IgD-negative memory B cell (primary cell): ENCODE data around the gene RREB1. TPM values are rescaled to one million over a fixed set of nuclear protein-coding genes. Genes with fewer than 3 reads are reported as not detected.
"Not testable (repeated sequence)": the region's sequence is repeated elsewhere in the genome, so short reads cannot be mapped to it uniquely, and the experiment has no call there.

Source experiments
- H3K27ac Mint-ChIP-seq, 3 donors: one replicate each; pipeline ENCODE4 v1.8.0; 2020 to 2022; ENCODE audit warnings: mild to moderate bottlenecking in 3 of 3, mixed read lengths in 3 of 3, moderate library complexity in 1 of 3
- H3K27me3 Mint-ChIP-seq: one replicate; pipeline ENCODE4 v1.8.0; 2021; ENCODE audit warnings: mixed read lengths
- H3K36me3 Mint-ChIP-seq: one replicate; pipeline ENCODE4 v1.8.0; 2020; ENCODE audit warnings: mild to moderate bottlenecking, mixed read lengths
- H3K4me1 Mint-ChIP-seq, 3 donors: one replicate each; pipeline ENCODE4 v1.8.0; 2020 to 2022; ENCODE audit warnings: mixed read lengths in 3 of 3, mild to moderate bottlenecking in 1 of 3
- H3K4me3 Mint-ChIP-seq, 4 donors: one replicate each; pipeline ENCODE4 v1.8.0; 2020 to 2022; ENCODE audit warnings: mild to moderate bottlenecking in 4 of 4, mixed read lengths in 4 of 4, moderate library complexity in 3 of 4
- H3K9me3 Mint-ChIP-seq, 3 donors: one replicate each; pipeline ENCODE4 v1.8.0; 2020 to 2021; ENCODE audit warnings: mixed read lengths in 3 of 3, mild to moderate bottlenecking in 1 of 3
- polyA plus RNA-seq: library from polyadenylated mRNA; unstranded; fragments of 300-500 nt; fragmentation: Illumina TruSeq; gene quantifications from one replicate; pipeline ENCODE4 v1.2.3, GENCODE V29; 2021

RREB1 gene
- polyA plus RNA-seq, 1 donor from 2014 or later, result 6.1 TPM

GRCh38 chr6:7267466-7268091 is 159.8 kb downstream of the RREB1 start:
- Mint-ChIP-seq H3K4me1 (no peaks in the 10 kb centered on the region), H3K27me3 (peaks cover 6% of the 10 kb centered on the region), H3K27ac (no peak overlapping the region), H3K36me3 (no peaks in the 10 kb centered on the region), H3K4me3 (no peak overlapping the region), H3K9me3 (peaks cover 0 to 1% (median 0%) of the 10 kb centered on the region in 3 donors)

GRCh38 chr6:7268362-7268761 is 160.6 kb downstream of the RREB1 start:
- H3K4me1 Mint-ChIP-seq, result no peaks in the 10 kb centered on the region
- H3K27ac Mint-ChIP-seq, result no peak overlapping the region
- peaks cover 0 to 1% (median 0%) of the 10 kb centered on the region in 3 donors for H3K9me3 Mint-ChIP-seq
- H3K4me3 Mint-ChIP-seq, result no peak overlapping the region
- H3K36me3 Mint-ChIP-seq, result no peaks in the 10 kb centered on the region
- peaks cover 6% of the 10 kb centered on the region for H3K27me3 Mint-ChIP-seq

GRCh38 chr6:7268816-7269555 is 161.2 kb downstream of the RREB1 start:
- peaks cover 6% of the 10 kb centered on the region for H3K27me3 Mint-ChIP-seq
- H3K4me3 Mint-ChIP-seq, result no peak overlapping the region
- peaks cover 0 to 1% (median 0%) of the 10 kb centered on the region in 3 donors for H3K9me3 Mint-ChIP-seq
- no peaks in the 10 kb centered on the region for H3K36me3 Mint-ChIP-seq
- H3K4me1 Mint-ChIP-seq, result peaks cover 0 to 2% (median 0%) of the 10 kb centered on the region in 3 donors
- H3K27ac Mint-ChIP-seq, result no peak overlapping the region

GRCh38 chr6:7269816-7270215 is 162.1 kb downstream of the RREB1 start:
- peaks cover 0 to 1% (median 0%) of the 10 kb centered on the region in 3 donors for H3K9me3 Mint-ChIP-seq
- H3K27me3 Mint-ChIP-seq, result peaks cover 6% of the 10 kb centered on the region
- H3K36me3 Mint-ChIP-seq, result no peaks in the 10 kb centered on the region
- peak overlapping the region in 1 of 3 donors; percentile 63 for H3K27ac Mint-ChIP-seq
- peaks cover 0 to 2% (median 2%) of the 10 kb centered on the region in 3 donors for H3K4me1 Mint-ChIP-seq
- H3K4me3 Mint-ChIP-seq, result peak overlapping the region in 1 of 4 donors; percentile 5

GRCh38 chr6:7270320-7271204 is 162.8 kb downstream of the RREB1 start:
- Mint-ChIP-seq H3K4me1 (peaks cover 0 to 6% (median 2%) of the 10 kb centered on the region in 3 donors), H3K4me3 (peak overlapping the region in 1 of 4 donors; percentile 74), H3K27ac (peak overlapping the region in 1 of 3 donors; percentile 63), H3K27me3 (peaks cover 6% of the 10 kb centered on the region), H3K36me3 (no peaks in the 10 kb centered on the region), H3K9me3 (peaks cover 0 to 1% (median 0%) of the 10 kb centered on the region in 3 donors)

- H3K4me1 Mint-ChIP-seq, result peaks cover 3 to 12% (median 7%) of the 10 kb centered on the region in 3 donors
- H3K27me3 Mint-ChIP-seq, result peaks cover 9% of the 10 kb centered on the region
- no peaks in the 10 kb centered on the region for H3K9me3 Mint-ChIP-seq
- no peak overlapping the region for H3K4me3 Mint-ChIP-seq
- H3K36me3 Mint-ChIP-seq, result no peaks in the 10 kb centered on the region
- no peak overlapping the region for H3K27ac Mint-ChIP-seq
These were observed 163.4 kb downstream of the RREB1 start for GRCh38 chr6:7271205-7271534.

- Mint-ChIP-seq H3K9me3 (no peaks in the 10 kb centered on the region), H3K27me3 (peaks cover 7% of the 10 kb centered on the region), H3K36me3 (no peaks in the 10 kb centered on the region), H3K4me1 (peaks cover 18 to 27% (median 23%) of the 10 kb centered on the region in 3 donors), H3K27ac (no peak overlapping the region), H3K4me3 (no peak overlapping the region)
These were observed 165.9 kb downstream of the RREB1 start for GRCh38 chr6:7273709-7274108.

- Mint-ChIP-seq H3K27ac (peak overlapping the region in 1 of 3 donors; percentile 39), H3K4me1 (peaks cover 20 to 28% (median 25%) of the 10 kb centered on the region in 3 donors)
- not testable (repeated sequence) for H3K36me3 Mint-ChIP-seq, H3K4me3 Mint-ChIP-seq, H3K27me3 Mint-ChIP-seq, H3K9me3 Mint-ChIP-seq
These were observed 166.8 kb downstream of the RREB1 start for GRCh38 chr6:7274525-7274924.

GRCh38 chr6:7276199-7276524 is 168.4 kb downstream of the RREB1 start:
- H3K36me3 Mint-ChIP-seq, result no peaks in the 10 kb centered on the region
- peaks cover 3% of the 10 kb centered on the region for H3K27me3 Mint-ChIP-seq
- no peaks in the 10 kb centered on the region for H3K9me3 Mint-ChIP-seq
- H3K4me1 Mint-ChIP-seq, result peaks cover 24 to 35% (median 26%) of the 10 kb centered on the region in 3 donors
- H3K4me3 Mint-ChIP-seq, result peak overlapping the region in 2 of 4 donors; percentile 29 to 39
- peak overlapping the region; percentile 28 to 53 (median 31) for H3K27ac Mint-ChIP-seq

- Mint-ChIP-seq H3K4me1 (peaks cover 26 to 33% (median 32%) of the 10 kb centered on the region in 3 donors), H3K27me3 (no peaks in the 10 kb centered on the region), H3K9me3 (no peaks in the 10 kb centered on the region), H3K27ac (peak overlapping the region; percentile 10 to 91 (median 65)), H3K4me3 (no peak overlapping the region), H3K36me3 (no peaks in the 10 kb centered on the region)
These were observed 174.5 kb downstream of the RREB1 start for GRCh38 chr6:7282097-7282906.

GRCh38 chr6:7283676-7284075 is 175.9 kb downstream of the RREB1 start:
- peaks cover 13 to 20% (median 18%) of the 10 kb centered on the region in 3 donors for H3K4me1 Mint-ChIP-seq
- peak overlapping the region in 2 of 3 donors; percentile 2 to 46 for H3K27ac Mint-ChIP-seq
- no peaks in the 10 kb centered on the region for H3K36me3 Mint-ChIP-seq
- H3K4me3 Mint-ChIP-seq, result no peak overlapping the region
- no peaks in the 10 kb centered on the region for H3K27me3 Mint-ChIP-seq
- no peaks in the 10 kb centered on the region for H3K9me3 Mint-ChIP-seq

GRCh38 chr6:7285416-7285815 is 177.7 kb downstream of the RREB1 start:
- no peaks in the 10 kb centered on the region for H3K36me3 Mint-ChIP-seq
- peaks cover 10 to 16% (median 14%) of the 10 kb centered on the region in 3 donors for H3K4me1 Mint-ChIP-seq

GRCh38 chr6:7290079-7290478 is 182.3 kb downstream of the RREB1 start:
- Mint-ChIP-seq H3K4me3 (no peak overlapping the region), H3K27me3 (no peaks in the 10 kb centered on the region), H3K4me1 (no peaks in the 10 kb centered on the region), H3K27ac (no peak overlapping the region), H3K9me3 (no peaks in the 10 kb centered on the region), H3K36me3 (peaks cover 2% of the 10 kb centered on the region)

More at GRCh38 chr6:7285416-7285815, 177.7 kb downstream of the RREB1 start:
- Mint-ChIP-seq H3K27ac (no peak overlapping the region), H3K27me3 (no peaks in the 10 kb centered on the region), H3K4me3 (no peak overlapping the region), H3K9me3 (no peaks in the 10 kb centered on the region)

- Mint-ChIP-seq H3K36me3 (peaks cover 2% of the 10 kb centered on the region), H3K9me3 (no peaks in the 10 kb centered on the region), H3K27ac (peak overlapping the region in 1 of 3 donors; percentile 75), H3K4me3 (no peak overlapping the region), H3K4me1 (no peaks in the 10 kb centered on the region), H3K27me3 (no peaks in the 10 kb centered on the region)
These were observed 185.0 kb downstream of the RREB1 start for GRCh38 chr6:7292596-7293255.
